Type B pancreatic cell (in vitro differentiated cells): Measurements from ENCODE around the gene CHST7. TPM values are rescaled to one million over a fixed set of nuclear protein-coding genes. Genes with fewer than 3 reads are reported as not detected.

Experiments used
- DNase-seq: peaks from one replicate; pipeline ENCODE4 v3.0.0; 2021; ENCODE audit warnings: mixed read lengths; ENCODE audit not compliant: unreplicated experiment; ENCODE audit errors: extremely low spot score
- H3K27ac Mint-ChIP-seq: 2 replicates; pipeline ENCODE4 v1.8.0; 2021; ENCODE audit warnings: mild to moderate bottlenecking, mixed read lengths
- H3K27me3 Mint-ChIP-seq: 2 replicates; pipeline ENCODE4 v1.8.0; 2021; ENCODE audit warnings: mixed read lengths
- H3K36me3 Mint-ChIP-seq: 2 replicates; pipeline ENCODE4 v1.8.0; 2021; ENCODE audit warnings: mixed read lengths
- H3K4me1 Mint-ChIP-seq: one replicate; pipeline ENCODE4 v1.8.0; 2021; ENCODE audit warnings: mixed read lengths; ENCODE audit not compliant: unreplicated experiment
- H3K4me3 Mint-ChIP-seq: 2 replicates; pipeline ENCODE4 v1.8.0; 2021; ENCODE audit warnings: mild to moderate bottlenecking, mixed read lengths
- H3K9me3 Mint-ChIP-seq: 2 replicates; pipeline ENCODE4 v1.8.0; 2021; ENCODE audit warnings: mixed read lengths
- total RNA-seq: library from RNA; stranded (reverse); gene quantifications from 2 replicates; pipeline ENCODE4 v1.2.1, GENCODE V29; 2021; ENCODE audit warnings: low replicate concordance
- TF ChIP-seq, protein P1 (sequence below): fragments of 200-600 bp; sonication (generic); conservative IDR thresholded peaks from 2 replicates; pipeline ENCODE4 v1.5.0; 2021; ENCODE audit warnings: antibody characterized with exemption, mild to moderate bottlenecking

Gene CHST7
- total RNA-seq, 1 donor from 2014 or later, result 3.8 TPM

DNA sequence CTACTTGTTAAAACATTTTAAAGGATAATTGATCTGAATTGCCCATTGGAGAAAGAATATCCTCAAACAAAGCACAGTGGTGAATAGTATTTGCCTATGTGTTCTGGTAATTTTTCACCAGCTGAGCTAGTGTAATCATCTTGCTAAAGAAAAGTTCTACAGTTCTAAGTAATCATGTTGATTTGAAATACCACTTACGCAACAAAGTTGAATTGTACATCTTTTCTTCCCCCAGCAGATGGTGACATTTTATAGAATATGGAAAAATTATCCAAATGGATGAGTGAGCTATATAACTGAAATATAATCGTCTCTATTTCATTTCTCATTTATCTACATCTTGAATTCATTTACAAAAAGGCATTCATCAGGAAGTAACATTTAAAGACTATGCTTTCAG lies 18.6 kb upstream of the CHST7 start:
- no peak overlapping the region for H3K27ac Mint-ChIP-seq
- TF ChIP-seq, protein P1, sequence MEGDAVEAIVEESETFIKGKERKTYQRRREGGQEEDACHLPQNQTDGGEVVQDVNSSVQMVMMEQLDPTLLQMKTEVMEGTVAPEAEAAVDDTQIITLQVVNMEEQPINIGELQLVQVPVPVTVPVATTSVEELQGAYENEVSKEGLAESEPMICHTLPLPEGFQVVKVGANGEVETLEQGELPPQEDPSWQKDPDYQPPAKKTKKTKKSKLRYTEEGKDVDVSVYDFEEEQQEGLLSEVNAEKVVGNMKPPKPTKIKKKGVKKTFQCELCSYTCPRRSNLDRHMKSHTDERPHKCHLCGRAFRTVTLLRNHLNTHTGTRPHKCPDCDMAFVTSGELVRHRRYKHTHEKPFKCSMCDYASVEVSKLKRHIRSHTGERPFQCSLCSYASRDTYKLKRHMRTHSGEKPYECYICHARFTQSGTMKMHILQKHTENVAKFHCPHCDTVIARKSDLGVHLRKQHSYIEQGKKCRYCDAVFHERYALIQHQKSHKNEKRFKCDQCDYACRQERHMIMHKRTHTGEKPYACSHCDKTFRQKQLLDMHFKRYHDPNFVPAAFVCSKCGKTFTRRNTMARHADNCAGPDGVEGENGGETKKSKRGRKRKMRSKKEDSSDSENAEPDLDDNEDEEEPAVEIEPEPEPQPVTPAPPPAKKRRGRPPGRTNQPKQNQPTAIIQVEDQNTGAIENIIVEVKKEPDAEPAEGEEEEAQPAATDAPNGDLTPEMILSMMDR, result peak; percentile 48
- DNase-seq, result no peak
- peaks cover 3% of the 10 kb centered on the region for H3K4me1 Mint-ChIP-seq
- no peak overlapping the region for H3K4me3 Mint-ChIP-seq
- no peaks in the 10 kb centered on the region for H3K36me3 Mint-ChIP-seq
- H3K27me3 Mint-ChIP-seq, result no peaks in the 10 kb centered on the region
- no peaks in the 10 kb centered on the region for H3K9me3 Mint-ChIP-seq

- no peak overlapping the region for H3K4me3 Mint-ChIP-seq
- H3K4me1 Mint-ChIP-seq, result peaks cover 3% of the 10 kb centered on the region
Measured at GRCh38 chrX:46559062-46559461, 14.5 kb upstream of the CHST7 start.

GRCh38 chrX:46561824-46562657 lies 11.5 kb upstream of the CHST7 start:
- Mint-ChIP-seq H3K27me3 (no peaks in the 10 kb centered on the region), H3K4me3 (no peak overlapping the region), H3K36me3 (no peaks in the 10 kb centered on the region), H3K9me3 (no peaks in the 10 kb centered on the region), H3K4me1 (no peaks in the 10 kb centered on the region), H3K27ac (no peak overlapping the region)
- TF ChIP-seq, protein P1, result no peak
- DNase-seq, result no peak

More at GRCh38 chrX:46559062-46559461, 14.5 kb upstream of the CHST7 start:
- Mint-ChIP-seq H3K27ac (no peak overlapping the region), H3K36me3 (no peaks in the 10 kb centered on the region), H3K27me3 (no peaks in the 10 kb centered on the region), H3K9me3 (no peaks in the 10 kb centered on the region)
- TF ChIP-seq, protein P1, result no peak
- DNase-seq, result no peak

DNA sequence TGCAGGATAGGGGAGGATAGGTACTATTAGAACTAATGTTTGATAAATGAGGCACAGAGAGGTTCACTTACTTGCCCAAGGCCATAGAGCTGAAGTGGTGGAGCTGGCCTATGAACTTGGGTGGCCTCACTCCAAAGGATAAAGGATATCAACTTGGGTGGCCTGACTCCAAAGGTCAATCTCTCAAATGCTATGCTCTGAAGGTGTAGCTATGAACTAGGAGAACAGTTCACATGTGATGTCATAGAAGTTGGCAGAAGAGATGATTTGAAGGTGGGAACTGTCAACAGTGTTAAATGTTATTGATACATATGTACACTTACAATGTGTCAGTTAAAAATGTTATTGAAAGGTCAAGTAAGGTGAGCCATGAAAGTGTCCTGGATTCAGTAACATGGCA lies 6.2 kb upstream of the CHST7 start:
- Mint-ChIP-seq H3K27ac (no peak overlapping the region), H3K36me3 (no peaks in the 10 kb centered on the region), H3K9me3 (no peaks in the 10 kb centered on the region), H3K4me1 (no peaks in the 10 kb centered on the region), H3K27me3 (peaks cover 7% of the 10 kb centered on the region), H3K4me3 (no peak overlapping the region)
- TF ChIP-seq, protein P1, result no peak
- DNase-seq, result no peak

DNA sequence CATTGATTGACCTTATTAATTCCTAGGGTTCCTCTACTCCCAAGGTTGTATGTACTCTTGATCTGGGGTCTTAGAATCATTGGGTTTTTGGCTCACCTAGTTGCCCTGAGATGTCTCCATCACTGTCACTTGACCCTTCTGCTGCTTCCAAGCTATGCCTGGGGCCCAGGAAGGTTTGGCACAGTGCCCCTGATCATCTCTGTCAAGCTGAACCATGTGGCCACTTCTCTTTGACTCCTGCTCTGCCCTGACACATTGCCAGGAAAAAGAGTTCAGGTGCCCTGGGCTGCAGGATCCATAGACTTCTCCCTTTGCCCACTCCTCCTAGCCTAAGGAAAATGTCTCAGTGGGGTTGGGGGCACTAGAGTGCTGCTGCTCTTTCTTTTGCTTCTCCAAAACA lies 3.9 kb upstream of the CHST7 start:
- Mint-ChIP-seq H3K9me3 (no peaks in the 10 kb centered on the region), H3K4me1 (no peaks in the 10 kb centered on the region), H3K27me3 (peaks cover 13% of the 10 kb centered on the region), H3K27ac (no peak overlapping the region), H3K36me3 (no peaks in the 10 kb centered on the region), H3K4me3 (no peak overlapping the region)
- TF ChIP-seq, protein P1, result no peak
- no peak for DNase-seq
